SK-N-SH (cell line): Measurements from ENCODE around the gene EFNB1.

ENCODE experiments used
- EP300 ChIP-seq, 2 experiments: IDR thresholded peaks; 2 replicates each; pipeline versions ENCODE4 v1.4.0 to v1.6.1; 2012; ENCODE audit warnings: borderline replicate concordance in 1 of 2, low read depth in 1 of 2, low read length in 1 of 2
- GABPA ChIP-seq: IDR thresholded peaks from 2 replicates; pipeline ENCODE4 v1.4.0; 2012; ENCODE audit warnings: low read depth, mild to moderate bottlenecking
- GATA2 ChIP-seq: sonication (generic); formaldehyde crosslinking; IDR thresholded peaks from 2 replicates; pipeline ENCODE4 v1.5.0; 2020; ENCODE audit warnings: mild to moderate bottlenecking, missing genetic modification reagents
- JUND ChIP-seq: IDR thresholded peaks from 2 replicates; pipeline ENCODE4 v1.4.0; 2012
- NFIC ChIP-seq: IDR thresholded peaks from 2 replicates; pipeline ENCODE4 v1.4.0; 2012; ENCODE audit warnings: borderline replicate concordance
- POLR2AphosphoS5 ChIP-seq: IDR thresholded peaks from 2 replicates; pipeline ENCODE4 v1.6.1; 2012; ENCODE audit warnings: low read depth, low read length
- RAD21 ChIP-seq: IDR thresholded peaks from 2 replicates; pipeline ENCODE4 v1.6.1; 2012; ENCODE audit warnings: mild to moderate bottlenecking, low read length
- RCOR1 ChIP-seq: fragments of 150-350 bp; IDR thresholded peaks from 2 replicates; pipeline ENCODE4 v1.6.1; 2017; ENCODE audit warnings: antibody characterized with exemption, low read length
- TAF1 ChIP-seq: IDR thresholded peaks from 2 replicates; pipeline ENCODE4 v1.6.1; 2012; ENCODE audit warnings: low read depth, mild to moderate bottlenecking, low read length, moderate library complexity, borderline replicate concordance
- YY1 ChIP-seq: IDR thresholded peaks from 2 replicates; pipeline ENCODE4 v1.4.0; 2012; ENCODE audit warnings: low read depth, mild to moderate bottlenecking
- TF ChIP-seq, protein P1 (sequence below): fragments of 200-600 bp; sonication (generic); IDR thresholded peaks from 2 replicates; pipeline ENCODE4 v1.6.1; 2017; ENCODE audit warnings: antibody characterized with exemption, mild to moderate bottlenecking, moderate library complexity

DNA sequence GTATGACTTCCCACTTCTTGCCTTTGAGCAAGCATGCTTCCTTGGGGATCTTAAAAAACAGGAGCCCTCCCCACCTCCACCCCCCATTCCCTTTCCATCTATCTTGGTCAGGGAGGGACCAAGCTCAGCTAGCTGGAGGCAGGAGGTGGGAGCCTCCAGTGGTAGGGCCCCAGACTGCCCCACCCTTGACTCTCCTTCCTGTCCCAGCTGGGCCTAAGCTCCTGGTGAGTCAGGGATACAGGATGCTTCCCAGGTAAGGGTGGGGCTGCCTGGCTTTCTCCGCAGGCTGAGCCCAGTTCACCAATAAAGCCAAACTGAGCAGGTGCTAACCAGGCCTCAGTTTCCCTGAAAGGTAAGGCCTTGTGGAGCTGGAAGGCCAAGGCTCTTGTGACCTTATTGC lies 15.2 kb downstream of the EFNB1 start:
- TF ChIP-seq, protein P1, sequence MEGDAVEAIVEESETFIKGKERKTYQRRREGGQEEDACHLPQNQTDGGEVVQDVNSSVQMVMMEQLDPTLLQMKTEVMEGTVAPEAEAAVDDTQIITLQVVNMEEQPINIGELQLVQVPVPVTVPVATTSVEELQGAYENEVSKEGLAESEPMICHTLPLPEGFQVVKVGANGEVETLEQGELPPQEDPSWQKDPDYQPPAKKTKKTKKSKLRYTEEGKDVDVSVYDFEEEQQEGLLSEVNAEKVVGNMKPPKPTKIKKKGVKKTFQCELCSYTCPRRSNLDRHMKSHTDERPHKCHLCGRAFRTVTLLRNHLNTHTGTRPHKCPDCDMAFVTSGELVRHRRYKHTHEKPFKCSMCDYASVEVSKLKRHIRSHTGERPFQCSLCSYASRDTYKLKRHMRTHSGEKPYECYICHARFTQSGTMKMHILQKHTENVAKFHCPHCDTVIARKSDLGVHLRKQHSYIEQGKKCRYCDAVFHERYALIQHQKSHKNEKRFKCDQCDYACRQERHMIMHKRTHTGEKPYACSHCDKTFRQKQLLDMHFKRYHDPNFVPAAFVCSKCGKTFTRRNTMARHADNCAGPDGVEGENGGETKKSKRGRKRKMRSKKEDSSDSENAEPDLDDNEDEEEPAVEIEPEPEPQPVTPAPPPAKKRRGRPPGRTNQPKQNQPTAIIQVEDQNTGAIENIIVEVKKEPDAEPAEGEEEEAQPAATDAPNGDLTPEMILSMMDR, result no peak
- TF ChIP-seq NFIC, result no peak
- no peak for TF ChIP-seq JUND
- no peak for TF ChIP-seq TAF1
- no peak for TF ChIP-seq RCOR1
- no peak for TF ChIP-seq GATA2 (CRISPR knock-in tag)
- TF ChIP-seq POLR2AphosphoS5, result no peak
- TF ChIP-seq GABPA, result no peak
- TF ChIP-seq YY1, result no peak
- no peak for TF ChIP-seq RAD21
- no peak for TF ChIP-seq EP300 (IDR thresholded peaks at IDR 0.05; ENCODE audit: borderline replicate concordance in 1 of 2, low read depth in 1 of 2, low read length in 1 of 2)
